Endothelial cell of umbilical vein (primary cell): Measurements from ENCODE around the gene MPC2. TPM values are rescaled to one million over a fixed set of nuclear protein-coding genes. Genes with fewer than 3 reads are reported as not detected.
"Not testable (repeated sequence)": the region's sequence is repeated elsewhere in the genome, so short reads cannot be mapped to it uniquely, and the experiment has no call there.

Experiments used
- BruUV-seq: library from RNA; stranded (reverse); fragments of 400-500 nt; replicated peaks from 2 replicates; lab custom pipeline; 2021; lab: Mats Ljungman, UMichigan
- CTCF ChIA-PET: fragments of 300-600, 350-600 bp; sonication (Branson Sonifier 250); formaldehyde crosslinking; loops from one replicate; lab custom pipeline; 2021; ENCODE audit warnings: antibody characterized with exemption, inconsistent platforms; lab: Charles Lee
- POLR2A ChIA-PET: fragments of 300-600, 350-600 bp; sonication (Branson Sonifier 250); formaldehyde crosslinking; loops from one replicate; lab custom pipeline; 2021; ENCODE audit warnings: antibody characterized with exemption, inconsistent platforms; lab: Charles Lee
- DNase-seq: peaks from one replicate; pipeline ENCODE4 v3.0.0-alpha.2; 2011; ENCODE audit warnings: low read depth, low spot score
- FAIRE-seq: peaks from 2 replicates; lab custom pipeline; 2011; peaks lifted over from hg19 to GRCh38; lab: Jason Lieb, UNC
- H2AFZ ChIP-seq: 2 replicates; pipeline ENCODE4 v1.6.0; 2012; ENCODE audit warnings: low read depth, low read length, control low read depth, inconsistent platforms
- H3K27ac ChIP-seq: 2 replicates; pipeline ENCODE4 v1.5.1; 2011; ENCODE audit warnings: low read depth, mild to moderate bottlenecking, control low read depth, low read length, moderate library complexity; ENCODE audit not compliant: insufficient read depth
- H3K27me3 ChIP-seq, 2 experiments: 2 replicates each; pipeline versions ENCODE4 v1.6.0 to v1.6.1; 2011; ENCODE audit warnings: low read length in 2 of 2, mixed read lengths in 1 of 2; ENCODE audit not compliant: control insufficient read depth in 2 of 2, insufficient read depth in 2 of 2
- H3K36me3 ChIP-seq, 2 experiments: 2 replicates in 1 of 2; 3 replicates in 1 of 2; pipeline ENCODE4 v1.5.1; 2011; ENCODE audit warnings: low read length in 2 of 2, mild to moderate bottlenecking in 1 of 2, moderate library complexity in 1 of 2; ENCODE audit not compliant: control insufficient read depth in 2 of 2, insufficient read depth in 2 of 2; ENCODE audit errors: extremely low read depth in 1 of 2
- H3K4me1 ChIP-seq: 3 replicates; pipeline ENCODE4 v1.5.1; 2011; ENCODE audit warnings: mild to moderate bottlenecking, low read length; ENCODE audit not compliant: control insufficient read depth, insufficient read depth; ENCODE audit errors: extremely low read depth
- H3K4me2 ChIP-seq: 2 replicates; pipeline ENCODE4 v1.6.1; 2011; ENCODE audit warnings: low read length, control low read depth, mixed read lengths; ENCODE audit not compliant: insufficient read depth
- H3K4me3 ChIP-seq, 3 experiments: fragments of 200-600 bp in 1 of 3; sonication (generic), shearing (Covaris generic) in 1 of 3; replicated peaks in 1 of 3; 2 replicates each; pipeline ENCODE4 v1.5.1; 2011 to 2016; ENCODE audit warnings: control low read depth in 3 of 3, low read length in 3 of 3, mild to moderate bottlenecking in 2 of 3, inconsistent platforms in 1 of 3, low read depth in 1 of 3, moderate library complexity in 1 of 3; ENCODE audit not compliant: insufficient read depth in 1 of 3
- H3K79me2 ChIP-seq: 2 replicates; pipeline ENCODE4 v1.6.0; 2012; ENCODE audit warnings: low read length, inconsistent platforms; ENCODE audit not compliant: control insufficient read depth, insufficient read depth
- H3K9ac ChIP-seq: replicated peaks from 2 replicates; pipeline ENCODE3; 2011; ENCODE audit warnings: low read length, control low read depth; ENCODE audit not compliant: insufficient read depth; ENCODE audit errors: extremely low read depth
- H3K9me1 ChIP-seq: replicated peaks from 3 replicates; pipeline ENCODE4 v1.6.0; 2011; ENCODE audit warnings: mild to moderate bottlenecking, low read length; ENCODE audit not compliant: control insufficient read depth, insufficient read depth; ENCODE audit errors: extremely low read depth
- H3K9me3 ChIP-seq: replicated peaks from 2 replicates; pipeline ENCODE4 v1.5.1; 2012; ENCODE audit warnings: low read length, inconsistent platforms; ENCODE audit not compliant: control insufficient read depth, insufficient read depth
- H4K20me1 ChIP-seq: replicated peaks from 2 replicates; pipeline ENCODE3; 2011; ENCODE audit warnings: mild to moderate bottlenecking, low read length; ENCODE audit not compliant: control insufficient read depth, insufficient read depth; ENCODE audit errors: extremely low read depth
- CTCF ChIP-seq, 2 donors: IDR thresholded peaks; 1 replicate in 1 of 2; 2 replicates in 1 of 2; pipeline ENCODE4 v1.5.1; 2011; ENCODE audit warnings: low read length in 2 of 2, mild to moderate bottlenecking in 2 of 2, moderate library complexity in 2 of 2, control low read depth in 1 of 2, inconsistent platforms in 1 of 2, low read depth in 1 of 2; ENCODE audit not compliant: insufficient read depth in 1 of 2; ENCODE audit errors: extremely low read depth in 1 of 2
- EZH2 ChIP-seq: IDR thresholded peaks from 2 replicates; pipeline ENCODE4 v1.6.1; 2012; ENCODE audit warnings: borderline replicate concordance, low read depth, mild to moderate bottlenecking, moderate library complexity, low read length, inconsistent platforms; ENCODE audit not compliant: severe bottlenecking
- FOS ChIP-seq: IDR thresholded peaks from 2 replicates; pipeline ENCODE4 v1.6.1; 2011; ENCODE audit warnings: mild to moderate bottlenecking, low read length, moderate library complexity, borderline replicate concordance; ENCODE audit not compliant: insufficient read depth
- GATA2 ChIP-seq: IDR thresholded peaks from 2 replicates; pipeline ENCODE4 v1.7.0; 2011; ENCODE audit warnings: low read depth, mild to moderate bottlenecking, moderate library complexity, mixed read lengths, low read length; ENCODE audit not compliant: insufficient read length, insufficient read depth
- JUN ChIP-seq: IDR thresholded peaks from 2 replicates; pipeline ENCODE4 v1.6.1; 2011; ENCODE audit warnings: borderline replicate concordance, low read depth; ENCODE audit not compliant: insufficient read length, insufficient read depth
- MAX ChIP-seq: IDR thresholded peaks from 2 replicates; pipeline ENCODE4 v1.6.1; 2011; ENCODE audit not compliant: insufficient read depth, insufficient read length
- MYC ChIP-seq: IDR thresholded peaks from one replicate; pipeline ENCODE4 v1.6.1; 2011; ENCODE audit warnings: mild to moderate bottlenecking, low read depth, low read length
- POLR2A ChIP-seq: IDR thresholded peaks from 2 replicates; pipeline ENCODE4 v1.6.1; 2012; ENCODE audit warnings: low read depth, mild to moderate bottlenecking, control low read depth, low read length
- POLR2AphosphoS5 ChIP-seq: IDR thresholded peaks from 2 replicates; pipeline ENCODE4 v1.6.1; 2012; ENCODE audit warnings: low read depth, mild to moderate bottlenecking, control low read depth, low read length, moderate library complexity; ENCODE audit not compliant: insufficient read depth
- dilution Hi-C: fragments of 300-500 bp; cut with MboI; formaldehyde crosslinking; loops from one replicate; pipeline ENCODE4 v1.15.0; 2019; ENCODE audit warnings: low sequenced_read_pairs; ENCODE audit not compliant: extremely low pct_ligation_motif_present
- intact Hi-C: fragments of 100-400 bp; cut with micrococcal nuclease; formaldehyde crosslinking; loops from one replicate; pipeline ENCODE4 v1.10.0; 2022
- polyA plus RNA-seq, 4 experiments: library from polyadenylated mRNA; depleted of rRNA in 3 of 4; stranded (reverse) in 3 of 4; unstranded in 1 of 4; fragments of >200 nt; gene quantifications; 2 replicates each; pipeline versions ENCODE4 v1.2.1 to v1.2.3, GENCODE V29; 2011 to 2012; ENCODE audit warnings: missing spikeins in 1 of 4
- total RNA-seq: library from RNA; stranded (reverse); gene quantifications from 2 replicates; pipeline ENCODE4 v1.2.3, GENCODE V29; 2021

Gene MPC2
- total and polyA plus RNA-seq, 2 donors (not counting 3 experiments of a cell fraction or from before 2014, with no cell fraction given) = 14.9 to 35.8 TPM

- Histone ChIP-seq H3K36me3 (no peaks in the 10 kb centered on the region), H3K9ac (no peak overlapping the region), H3K9me3 (no peaks in the 10 kb centered on the region), H2AFZ (no peak overlapping the region), H3K9me1 (no peaks in the 10 kb centered on the region), H3K79me2 (no peaks in the 10 kb centered on the region), H3K27ac (no peak overlapping the region), H3K4me1 (no peaks in the 10 kb centered on the region), H4K20me1 (no peaks in the 10 kb centered on the region), H3K4me3 (no peak overlapping the region), H3K4me2 (no peak overlapping the region), H3K27me3 (no peaks in the 10 kb centered on the region)
- dilution Hi-C loops (no loop called here), intact Hi-C loops (no loop called here)
- POLR2A ChIA-PET = no interaction called here
- BruUV-seq = no TSS peak
- TF ChIP-seq FOS (no peak), CTCF (IDR thresholded peaks at IDR 0.05; ENCODE audit: extremely low read depth in 1 of 2, insufficient read depth in 1 of 2, low read depth in 1 of 2, low read length in 2 of 2) (no peak), POLR2AphosphoS5 (no peak), JUN (no peak), EZH2 (no peak), POLR2A (no peak), GATA2 (no peak), MYC (no peak), MAX (no peak)
- FAIRE-seq (no peak), DNase-seq (no peak)
- CTCF ChIA-PET = no interaction called here
Measured at GRCh38 chr1:167890400-167890799, 46.5 kb downstream of the MPC2 start.

GRCh38 chr1:167887187-167887586, 49.7 kb downstream of the MPC2 start:
- H3K9me3 ChIP-seq, H3K9ac ChIP-seq, H3K9me1 ChIP-seq, dilution Hi-C loops, POLR2A ChIA-PET, H3K36me3 ChIP-seq, DNase-seq, H2AFZ ChIP-seq, H3K4me2 ChIP-seq, H3K4me3 ChIP-seq, H4K20me1 ChIP-seq, FAIRE-seq, H3K27ac ChIP-seq, H3K27me3 ChIP-seq, CTCF ChIA-PET, BruUV-seq, H3K79me2 ChIP-seq, H3K4me1 ChIP-seq: not testable (repeated sequence)
- intact Hi-C loops = loop anchor here (5.0 kb wide), 1 partner anchor 50 kb away; no protein-coding TSS in a partner anchor
